Fibroblast of villous mesenchyme (primary cell): Measurements from ENCODE around the gene SLC13A2. TPM values are rescaled to one million over a fixed set of nuclear protein-coding genes. Genes with fewer than 3 reads are reported as not detected.

ENCODE experiments used
- DNase-seq: peaks from one replicate; pipeline ENCODE4 v3.0.0-alpha.2; 2010; ENCODE audit warnings: low read depth
- H3K4me3 ChIP-seq: 2 replicates; pipeline ENCODE4 v1.5.1; 2011; ENCODE audit warnings: low read depth, mild to moderate bottlenecking, low read length
- total RNA-seq: library from RNA; depleted of rRNA; stranded (reverse); fragments of >200 nt; gene quantifications from 2 replicates; pipeline ENCODE4 v1.2.3, GENCODE V29; 2012
- TF ChIP-seq, protein P1 (sequence below): IDR thresholded peaks from 2 replicates; pipeline ENCODE4 v1.5.1; 2012; ENCODE audit warnings: low read depth, mild to moderate bottlenecking, low read length; ENCODE audit not compliant: insufficient read depth

SLC13A2 gene
- total RNA-seq, 1 donor, result not detected

GRCh38 chr17:28494445-28495188 is 21.2 kb downstream of the SLC13A2 start:
- peak; percentile 62 for DNase-seq
- no peak overlapping the region for H3K4me3 ChIP-seq
- TF ChIP-seq, protein P1, sequence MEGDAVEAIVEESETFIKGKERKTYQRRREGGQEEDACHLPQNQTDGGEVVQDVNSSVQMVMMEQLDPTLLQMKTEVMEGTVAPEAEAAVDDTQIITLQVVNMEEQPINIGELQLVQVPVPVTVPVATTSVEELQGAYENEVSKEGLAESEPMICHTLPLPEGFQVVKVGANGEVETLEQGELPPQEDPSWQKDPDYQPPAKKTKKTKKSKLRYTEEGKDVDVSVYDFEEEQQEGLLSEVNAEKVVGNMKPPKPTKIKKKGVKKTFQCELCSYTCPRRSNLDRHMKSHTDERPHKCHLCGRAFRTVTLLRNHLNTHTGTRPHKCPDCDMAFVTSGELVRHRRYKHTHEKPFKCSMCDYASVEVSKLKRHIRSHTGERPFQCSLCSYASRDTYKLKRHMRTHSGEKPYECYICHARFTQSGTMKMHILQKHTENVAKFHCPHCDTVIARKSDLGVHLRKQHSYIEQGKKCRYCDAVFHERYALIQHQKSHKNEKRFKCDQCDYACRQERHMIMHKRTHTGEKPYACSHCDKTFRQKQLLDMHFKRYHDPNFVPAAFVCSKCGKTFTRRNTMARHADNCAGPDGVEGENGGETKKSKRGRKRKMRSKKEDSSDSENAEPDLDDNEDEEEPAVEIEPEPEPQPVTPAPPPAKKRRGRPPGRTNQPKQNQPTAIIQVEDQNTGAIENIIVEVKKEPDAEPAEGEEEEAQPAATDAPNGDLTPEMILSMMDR, result peak; percentile 91

- H3K4me3 ChIP-seq, result no peak overlapping the region
- no peak for DNase-seq
- TF ChIP-seq, protein P1, result no peak
These were observed 22.2 kb downstream of the SLC13A2 start for GRCh38 chr17:28495635-28496034.

GRCh38 chr17:28497931-28498330 is 24.5 kb downstream of the SLC13A2 start:
- DNase-seq, result no peak
- H3K4me3 ChIP-seq, result no peak overlapping the region
- TF ChIP-seq, protein P1, result no peak

DNA sequence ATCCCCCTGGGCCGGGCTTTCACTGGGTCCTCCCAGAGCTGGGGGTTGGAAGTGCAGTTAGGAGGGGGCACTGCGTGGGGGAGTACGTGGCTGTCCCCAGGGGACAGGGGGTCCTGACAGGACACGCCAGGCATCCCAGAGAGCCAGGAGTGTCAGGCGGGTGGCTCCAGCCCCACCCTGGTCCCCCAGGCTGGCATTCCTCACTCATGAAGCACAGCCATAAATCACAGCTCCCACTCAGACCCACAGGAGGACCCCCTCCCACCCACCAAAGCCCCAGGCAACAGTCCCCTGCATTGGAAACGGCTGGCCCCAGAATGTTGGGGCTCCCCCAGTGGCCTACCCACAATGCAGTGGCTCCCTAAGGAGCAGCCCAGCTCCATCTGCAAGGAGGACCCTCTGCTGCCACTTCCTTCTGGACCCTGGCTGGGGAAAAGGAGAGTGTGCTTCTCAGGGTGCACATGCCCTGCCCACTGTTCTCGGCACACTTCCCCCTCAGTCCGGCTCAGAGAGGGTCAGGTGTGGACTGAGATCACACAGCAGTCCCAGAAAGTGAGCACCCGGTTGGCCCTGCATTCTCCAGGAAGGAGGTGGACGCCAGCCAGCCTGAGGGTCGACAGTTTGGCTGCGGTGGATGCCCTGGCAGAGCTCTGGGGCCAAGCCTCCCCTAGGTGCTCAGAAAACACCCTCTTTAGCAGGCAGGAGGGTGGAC is 25.4 kb downstream of the SLC13A2 start:
- TF ChIP-seq, protein P1, result no peak
- no peak overlapping the region for H3K4me3 ChIP-seq
- no peak for DNase-seq

DNA sequence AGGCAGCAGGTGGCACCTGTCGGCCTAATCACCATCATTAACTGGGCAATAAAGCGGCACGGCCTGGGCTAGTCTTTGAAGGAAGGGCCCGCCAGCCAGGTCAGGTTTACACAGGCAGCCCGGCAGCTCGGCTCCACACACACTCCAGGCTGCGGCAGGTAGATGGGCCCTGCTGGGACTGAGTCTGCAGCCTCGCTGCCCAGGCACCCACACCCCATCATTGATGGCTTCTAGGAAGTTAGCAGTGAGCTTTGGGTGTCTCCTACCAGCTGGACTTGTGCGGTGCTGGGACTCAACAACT is 25.9 kb downstream of the SLC13A2 start:
- DNase-seq, result no peak
- no peak overlapping the region for H3K4me3 ChIP-seq
- TF ChIP-seq, protein P1, result no peak

GRCh38 chr17:28499684-28500357 is 26.4 kb downstream of the SLC13A2 start:
- DNase-seq, result no peak
- TF ChIP-seq, protein P1, result no peak

More at GRCh38 chr17:28499684-28500357, 26.4 kb downstream of the SLC13A2 start:
- no peak overlapping the region for H3K4me3 ChIP-seq
